Tibial nerve (tissue), 4 donors: ENCODE results near the gene DIAPH1. TPM values are rescaled to one million over a fixed set of nuclear protein-coding genes. Genes with fewer than 3 reads are reported as not detected.

ENCODE experiments used
- DNase-seq, 2 donors: peaks; one replicate each; pipeline ENCODE4 v3.0.0-alpha.2; 2019; ENCODE audit warnings: low spot score in 2 of 2
- H3K27ac ChIP-seq, 4 donors: fragments of 200-600 bp; sonication (generic) in 3 of 4; one replicate each; pipeline ENCODE4 v1.5.1; 2017 to 2019; ENCODE audit warnings: mild to moderate bottlenecking in 1 of 4
- H3K27me3 ChIP-seq, 2 donors: fragments of 200-600 bp; sonication (generic) in 1 of 2; one replicate each; pipeline versions ENCODE4 v1.5.1 to v1.6.0; 2017 to 2019
- H3K36me3 ChIP-seq, 3 donors: fragments of 200-600 bp; sonication (generic); one replicate each; pipeline ENCODE4 v1.5.1; 2018 to 2019
- H3K4me1 ChIP-seq, 4 donors: fragments of 200-600 bp; sonication (generic) in 3 of 4; one replicate each; pipeline ENCODE4 v1.5.1; 2017 to 2019
- H3K4me3 ChIP-seq, 4 donors: fragments of 200-600 bp; sonication (generic) in 3 of 4; one replicate each; pipeline ENCODE4 v1.5.1; 2017 to 2019; ENCODE audit warnings: mild to moderate bottlenecking in 1 of 4, moderate library complexity in 1 of 4
- H3K9me3 ChIP-seq, 4 donors: fragments of 200-600 bp; sonication (generic) in 3 of 4; one replicate each; pipeline ENCODE4 v1.5.1; 2017 to 2019
- EP300 ChIP-seq, 2 donors: sonication (generic); formaldehyde crosslinking; IDR thresholded peaks; one replicate each; pipeline ENCODE4 v1.6.1; 2017; ENCODE audit warnings: antibody characterized with exemption in 2 of 2, mild to moderate bottlenecking in 1 of 2
- POLR2A ChIP-seq, 2 donors: fragments of 450-650 bp; IDR thresholded peaks; one replicate each; pipeline ENCODE4 v1.6.1; 2017; ENCODE audit warnings: antibody characterized with exemption in 2 of 2, mild to moderate bottlenecking in 2 of 2, moderate library complexity in 2 of 2
- WGBS, 2 donors: methylation state at CpG; one replicate each; pipeline ENCODE4 v1.1.5; 2018; 5-methylcytosine and 5-hydroxymethylcytosine counted together
- total RNA-seq, 4 donors: library from RNA; depleted of rRNA; stranded (reverse); fragments of >200 nt; gene quantifications; one replicate each; pipeline ENCODE4 v1.1.0, GENCODE V29; 2016
- TF ChIP-seq, protein P1 (sequence below), 5 experiments: fragments of 200-600 bp in 3 of 5; fragments of 450-650 bp in 2 of 5; sonication (generic) in 3 of 5; IDR thresholded peaks; one replicate each; pipeline ENCODE4 v1.5.1; 2016 to 2019; ENCODE audit warnings: antibody characterized with exemption in 5 of 5, mild to moderate bottlenecking in 3 of 5, moderate library complexity in 2 of 5

Gene DIAPH1
- total RNA-seq, 4 donors from 2014 or later = 59.4 to 102 (median 64.0) TPM

GRCh38 chr5:141654298-141654697, 35.5 kb upstream of the DIAPH1 start:
- 75 to 78% methylated on average over 2 of the region's 2 CpGs for WGBS, 2 donors
- Histone ChIP-seq H3K27me3 (no peaks in the 10 kb centered on the region), H3K36me3 (peaks cover 0 to 32% (median 0%) of the 10 kb centered on the region in 3 donors)

GRCh38 chr5:141651728-141652105, 32.9 kb upstream of the DIAPH1 start:
- Histone ChIP-seq H3K36me3 (peaks cover 0 to 37% (median 0%) of the 10 kb centered on the region in 3 donors), H3K27me3 (no peaks in the 10 kb centered on the region), H3K4me3 (peak overlapping the region; percentile 42 to 72 (median 56)), H3K9me3 (no peaks in the 10 kb centered on the region), H3K4me1 (peaks cover 0 to 21% (median 9%) of the 10 kb centered on the region in 4 donors), H3K27ac (peak overlapping the region in 3 of 4 donors; percentile 52 to 84 (median 74))
- no peak for DNase-seq
- 57 to 67% methylated on average over 9 of the region's 9 CpGs for WGBS, 2 donors
- TF ChIP-seq POLR2A (IDR thresholded peaks at IDR 0.05) = no peak
- TF ChIP-seq EP300 (IDR thresholded peaks at IDR 0.05) = no peak
- TF ChIP-seq, protein P1, sequence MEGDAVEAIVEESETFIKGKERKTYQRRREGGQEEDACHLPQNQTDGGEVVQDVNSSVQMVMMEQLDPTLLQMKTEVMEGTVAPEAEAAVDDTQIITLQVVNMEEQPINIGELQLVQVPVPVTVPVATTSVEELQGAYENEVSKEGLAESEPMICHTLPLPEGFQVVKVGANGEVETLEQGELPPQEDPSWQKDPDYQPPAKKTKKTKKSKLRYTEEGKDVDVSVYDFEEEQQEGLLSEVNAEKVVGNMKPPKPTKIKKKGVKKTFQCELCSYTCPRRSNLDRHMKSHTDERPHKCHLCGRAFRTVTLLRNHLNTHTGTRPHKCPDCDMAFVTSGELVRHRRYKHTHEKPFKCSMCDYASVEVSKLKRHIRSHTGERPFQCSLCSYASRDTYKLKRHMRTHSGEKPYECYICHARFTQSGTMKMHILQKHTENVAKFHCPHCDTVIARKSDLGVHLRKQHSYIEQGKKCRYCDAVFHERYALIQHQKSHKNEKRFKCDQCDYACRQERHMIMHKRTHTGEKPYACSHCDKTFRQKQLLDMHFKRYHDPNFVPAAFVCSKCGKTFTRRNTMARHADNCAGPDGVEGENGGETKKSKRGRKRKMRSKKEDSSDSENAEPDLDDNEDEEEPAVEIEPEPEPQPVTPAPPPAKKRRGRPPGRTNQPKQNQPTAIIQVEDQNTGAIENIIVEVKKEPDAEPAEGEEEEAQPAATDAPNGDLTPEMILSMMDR (IDR thresholded peaks at IDR 0.05) = no peak

More at GRCh38 chr5:141654298-141654697, 35.5 kb upstream of the DIAPH1 start:
- TF ChIP-seq POLR2A (IDR thresholded peaks at IDR 0.05) (no peak), EP300 (IDR thresholded peaks at IDR 0.05) (no peak)
- TF ChIP-seq, protein P1 (IDR thresholded peaks at IDR 0.05) = no peak
- Histone ChIP-seq H3K9me3 (no peaks in the 10 kb centered on the region), H3K4me1 (peaks cover 0 to 21% (median 9%) of the 10 kb centered on the region in 4 donors), H3K4me3 (no peak overlapping the region), H3K27ac (no peak overlapping the region)
- no peak for DNase-seq

DNA sequence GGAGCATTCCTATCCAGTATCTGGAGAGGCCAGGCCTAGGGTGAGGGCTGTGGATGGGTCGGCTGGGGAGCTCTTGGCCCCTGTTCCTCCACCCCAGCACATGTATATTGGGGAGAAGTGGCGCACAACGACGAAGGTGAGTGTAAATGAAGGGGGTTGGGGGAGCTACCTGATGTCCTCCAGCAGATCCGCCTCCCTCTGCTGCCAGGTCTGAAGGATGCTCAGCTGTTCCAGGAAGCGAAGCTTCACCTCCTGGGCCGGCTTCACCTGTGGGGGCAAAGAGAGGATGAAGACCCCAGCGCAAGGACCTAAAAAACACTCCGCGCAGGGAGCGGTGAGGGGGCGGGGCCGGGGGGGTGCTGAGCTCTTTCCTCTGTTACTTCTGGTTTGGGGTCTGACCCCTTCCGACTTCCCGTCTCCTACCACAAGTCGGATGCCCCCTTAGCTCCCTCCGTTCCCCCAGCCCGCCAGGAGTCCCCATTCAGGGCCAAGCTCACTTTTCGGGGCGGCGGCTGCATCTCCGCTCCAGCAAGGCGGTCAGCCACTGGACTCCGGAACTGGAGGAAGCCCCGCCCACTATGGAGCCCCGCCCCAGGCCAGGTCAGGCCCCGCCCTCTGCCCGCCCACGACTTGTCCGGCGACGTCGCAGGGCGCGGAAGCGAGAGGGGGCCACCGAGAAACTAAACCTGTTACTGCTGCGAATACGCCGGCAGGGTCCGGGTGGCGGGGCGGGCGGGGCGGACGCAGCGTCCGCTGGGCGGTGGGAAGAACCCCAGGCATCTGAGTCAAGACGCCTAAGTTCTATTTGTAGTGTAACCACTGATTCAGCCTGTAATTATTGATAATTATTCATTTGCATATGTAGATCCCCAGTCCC, 32.3 kb upstream of the DIAPH1 start, which contains the start of gene FCHSD1:
Gene FCHSD1 (minus strand): TSS at position 568 of the 877 bp plus-strand sequence. CDS start 50 bp downstream, at position 518.
- WGBS, 2 donors = 5 to 7% methylated on average over 18 to 30 of the region's 50 CpGs
- H3K36me3 ChIP-seq = peaks cover 0 to 37% (median 0%) of the 10 kb centered on the region in 3 donors
- TF ChIP-seq, protein P1 (IDR thresholded peaks at IDR 0.05) = no peak
- TF ChIP-seq POLR2A (IDR thresholded peaks at IDR 0.05) = peak in 1 of 2 donors; percentile 17
- TF ChIP-seq EP300 (IDR thresholded peaks at IDR 0.05) = peak in 1 of 2 donors; percentile 37
- peak within 1 kb of the TSS in 3 of 4 donors; percentile 52 to 84 (median 74) for H3K27ac ChIP-seq
- H3K4me3 ChIP-seq = peak within 1 kb of the TSS; percentile 42 to 72 (median 56)
- H3K9me3 ChIP-seq = no peaks in the 10 kb centered on the region
- peaks cover 0 to 21% (median 9%) of the 10 kb centered on the region in 4 donors for H3K4me1 ChIP-seq
- DNase-seq = peak; percentile 85 to 88
- H3K27me3 ChIP-seq = no peaks in the 10 kb centered on the region

GRCh38 chr5:141649972-141650371, 31.2 kb upstream of the DIAPH1 start:
- H3K27ac ChIP-seq = no peak overlapping the region
- H3K4me1 ChIP-seq = peaks cover 0 to 21% (median 9%) of the 10 kb centered on the region in 4 donors
- H3K4me3 ChIP-seq = no peak overlapping the region
- H3K27me3 ChIP-seq = no peaks in the 10 kb centered on the region
- peaks cover 0 to 39% (median 0%) of the 10 kb centered on the region in 3 donors for H3K36me3 ChIP-seq
- no peak for DNase-seq
- no peaks in the 10 kb centered on the region for H3K9me3 ChIP-seq
- no peak for TF ChIP-seq POLR2A (IDR thresholded peaks at IDR 0.05)
- TF ChIP-seq EP300 (IDR thresholded peaks at IDR 0.05) = no peak
- TF ChIP-seq, protein P1 (IDR thresholded peaks at IDR 0.05) = no peak
